ENCODE results near the gene GHRHR. TPM values are rescaled to one million over a fixed set of nuclear protein-coding genes. Genes with fewer than 3 reads are reported as not detected.

GHRHR gene
- total and polyA plus RNA-seq, 9 of the 15 experiments (the other 6 are each of a cell fraction or from before 2014, with no cell fraction given), result not detected

DNA sequence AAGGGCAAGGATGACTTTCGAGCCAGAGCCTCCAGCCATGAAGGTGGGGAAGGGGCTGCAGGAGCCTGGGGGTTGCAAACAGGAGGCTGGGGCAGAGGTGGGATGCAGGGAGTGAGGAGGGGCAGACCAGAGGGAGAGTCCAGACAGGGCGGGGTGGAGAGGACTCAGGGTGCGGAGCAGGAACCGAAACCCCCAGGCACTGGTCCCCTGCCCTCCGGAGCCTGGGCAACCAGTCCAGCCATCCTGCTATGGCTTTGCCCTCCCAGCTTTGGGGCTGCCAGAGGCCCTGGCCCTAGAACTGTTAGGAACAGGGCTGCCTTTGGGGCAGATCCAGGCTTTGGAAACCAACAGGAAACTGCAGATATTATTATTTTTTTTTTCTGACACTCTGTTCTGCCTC, 24.2 kb downstream of the GHRHR start:
- H3K4me2 ChIP-seq (ENCODE audit: insufficient read depth, low read length), result no peak overlapping the region
- no TSS peak for BruUV-seq (replicated peaks)
- CTCF ChIA-PET (ENCODE audit: low intra/inter-chr PET ratio), result no interaction called here

More for the DNA sequence above, 24.2 kb downstream of the GHRHR start:
- Histone ChIP-seq H3K9me3 (replicated peaks; ENCODE audit: control insufficient read depth, insufficient read depth, low read depth, low read length) (no peaks in the 10 kb centered on the region), H3K4me1 (replicated peaks in 1 of 2; ENCODE audit: control insufficient read depth in 2 of 2, insufficient read depth in 2 of 2, low read length in 2 of 2) (peaks cover 0 to 23% of the 10 kb centered on the region in 2 experiments; a peak in 2 of 5 replicates), H3K4me3 (no peak overlapping the region), H3K27ac (ENCODE audit: extremely low read depth, low read depth, low read length) (no peak overlapping the region), H3K9me1 (ENCODE audit: control insufficient read depth, insufficient read depth, low read length) (no peaks in the 10 kb centered on the region), H2AFZ (ENCODE audit: low read depth, low read length) (no peak overlapping the region), H3K36me3 (ENCODE audit: control insufficient read depth, insufficient read depth, low read length) (no peaks in the 10 kb centered on the region), H4K20me1 (replicated peaks; ENCODE audit: control insufficient read depth, insufficient read depth, low read length) (no peaks in the 10 kb centered on the region; the same call in 1 of the 2 replicates), H3K27me3 (ENCODE audit: control insufficient read depth in 2 of 2, insufficient read depth in 2 of 2, low read length in 2 of 2) (peaks cover 23 to 62% of the 10 kb centered on the region in 2 experiments), H3K79me2 (ENCODE audit: control insufficient read depth, insufficient read depth, low read length) (no peaks in the 10 kb centered on the region), H3K9ac (ENCODE audit: insufficient read depth in 1 of 2, low read depth in 2 of 2, low read length in 2 of 2) (no peak overlapping the region)
- DNase-seq (ENCODE audit: extremely low read depth in 1 of 4, low spot score in 3 of 4) (no peak), FAIRE-seq (no peak), ATAC-seq (no peak)
- in situ Hi-C loops (cut with MboI), result loop anchor here (10.0 kb wide), 1 partner anchor 747 kb away; no protein-coding TSS in a partner anchor
- intact Hi-C loops (cut with micrococcal nuclease), result no loop called here
- WGBS (ENCODE audit: insufficient coverage, low coverage, missing lambda C conversion rate), result 10% methylated on average over 5 of the region's 5 CpGs
- no peak for TF ChIP-seq HNRNPH1 (optimal IDR thresholded peaks at IDR 0.05; ENCODE audit: low read depth, low read length)
- TF ChIP-seq, protein P1, sequence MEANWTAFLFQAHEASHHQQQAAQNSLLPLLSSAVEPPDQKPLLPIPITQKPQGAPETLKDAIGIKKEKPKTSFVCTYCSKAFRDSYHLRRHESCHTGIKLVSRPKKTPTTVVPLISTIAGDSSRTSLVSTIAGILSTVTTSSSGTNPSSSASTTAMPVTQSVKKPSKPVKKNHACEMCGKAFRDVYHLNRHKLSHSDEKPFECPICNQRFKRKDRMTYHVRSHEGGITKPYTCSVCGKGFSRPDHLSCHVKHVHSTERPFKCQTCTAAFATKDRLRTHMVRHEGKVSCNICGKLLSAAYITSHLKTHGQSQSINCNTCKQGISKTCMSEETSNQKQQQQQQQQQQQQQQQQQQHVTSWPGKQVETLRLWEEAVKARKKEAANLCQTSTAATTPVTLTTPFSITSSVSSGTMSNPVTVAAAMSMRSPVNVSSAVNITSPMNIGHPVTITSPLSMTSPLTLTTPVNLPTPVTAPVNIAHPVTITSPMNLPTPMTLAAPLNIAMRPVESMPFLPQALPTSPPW (CRISPR knock-in tag; IDR thresholded peaks at IDR 0.05), result no peak
- no peak for TF ChIP-seq TARDBP (IDR thresholded peaks at IDR 0.05)
- no peak for TF ChIP-seq HMG20A (CRISPR knock-in tag; conservative IDR thresholded peaks at IDR 0.05)
- no peak for TF ChIP-seq ZKSCAN8 (CRISPR knock-in tag; IDR thresholded peaks at IDR 0.05)
- no peak for TF ChIP-seq MTF1 (CRISPR knock-in tag; IDR thresholded peaks at IDR 0.05; ENCODE audit: borderline replicate concordance)
- no peak for TF ChIP-seq ZNF586 (CRISPR knock-in tag; conservative IDR thresholded peaks at IDR 0.05)
- no peak for TF ChIP-seq ZKSCAN3 (CRISPR knock-in tag; IDR thresholded peaks at IDR 0.05)
- TF ChIP-seq TRIM28 (IDR thresholded peaks at IDR 0.05), result no peak
- POLR2A ChIA-PET, result no interaction called here

Data from K562 (cell line).